ENCODE measurements around the gene FOXL1.

The FOXL1 gene

DNA sequence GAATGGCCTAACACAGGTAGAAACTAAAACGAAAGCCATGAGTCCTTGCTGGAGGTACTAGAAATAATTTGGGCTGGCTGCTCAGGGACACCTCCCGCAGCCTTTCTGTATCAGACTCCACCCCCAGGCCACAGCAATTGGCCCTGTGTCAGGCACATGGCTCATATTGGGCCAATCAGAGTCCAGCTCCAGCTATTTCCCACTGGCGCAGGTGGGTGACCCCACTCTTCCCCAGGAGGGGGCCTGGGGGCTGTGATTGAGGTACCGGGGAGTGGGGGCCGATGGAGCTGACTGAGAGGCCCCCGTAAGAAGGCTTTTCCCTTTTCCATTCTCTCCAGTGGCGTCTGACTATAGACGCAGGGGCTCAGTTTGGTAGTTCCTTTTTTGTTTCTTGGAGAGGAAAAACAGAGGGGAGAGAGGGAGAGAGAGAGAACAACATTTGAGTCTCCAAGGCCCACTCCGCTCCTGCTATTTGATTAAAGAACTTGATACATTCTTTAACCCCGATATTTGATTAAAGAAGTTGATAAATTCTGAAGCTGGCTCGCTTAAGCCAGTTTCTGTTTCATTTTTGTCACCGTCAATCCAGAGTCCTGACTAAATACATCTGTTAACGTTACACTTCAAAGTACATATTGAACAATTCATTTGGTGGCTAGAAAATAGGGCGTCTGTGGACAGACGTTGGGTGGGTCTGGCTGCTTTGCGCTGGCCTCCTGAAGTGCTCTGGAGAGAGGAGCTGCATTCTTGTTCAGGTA lies 26.3 kb downstream of the FOXL1 start:
- no peak for DNase-seq (ENCODE audit: low spot score)

DNA sequence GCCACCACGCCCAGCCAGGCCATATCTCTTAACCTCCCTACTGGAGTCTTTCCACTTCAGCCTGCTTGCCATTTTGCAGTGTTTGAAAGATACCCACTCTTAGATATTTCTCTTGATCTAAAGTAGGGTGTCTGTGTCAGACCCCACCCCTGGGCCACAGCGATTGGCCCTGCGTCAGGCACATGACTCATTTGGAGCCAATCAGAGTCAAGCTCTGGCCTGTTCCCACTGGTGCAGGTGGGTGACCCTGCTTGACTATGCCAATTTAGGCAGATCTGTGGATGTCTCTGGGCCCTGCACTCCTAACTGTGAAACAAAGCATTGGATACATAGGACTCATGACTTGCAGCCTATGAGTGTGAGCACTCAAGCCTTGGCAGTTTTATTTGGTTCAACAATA lies 27.6 kb downstream of the FOXL1 start:
- no peak for DNase-seq (ENCODE audit: low spot score)

DNA sequence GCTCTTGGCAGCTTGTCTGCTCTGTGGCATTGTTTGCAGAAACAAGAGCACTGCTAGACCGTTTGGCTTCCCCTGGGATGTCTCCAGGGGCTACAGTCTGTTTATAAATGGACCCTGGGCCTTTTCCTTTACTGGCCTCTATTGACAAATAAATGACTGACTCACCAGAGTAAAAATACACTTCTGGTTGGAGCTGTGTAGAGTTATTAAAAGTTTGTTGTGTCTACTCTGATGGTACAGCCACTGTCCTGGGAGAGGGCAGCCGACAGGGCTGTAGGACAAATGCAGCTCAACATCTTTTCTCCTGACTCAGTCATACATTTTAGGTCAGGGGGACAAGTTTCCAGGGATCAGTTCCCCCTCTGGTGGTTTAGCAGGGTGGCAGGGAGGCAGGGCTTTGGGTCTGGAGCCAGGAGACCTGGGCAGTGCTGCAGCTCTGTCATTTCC lies 30.0 kb downstream of the FOXL1 start:
- no peak for DNase-seq (ENCODE audit: low spot score)

DNA sequence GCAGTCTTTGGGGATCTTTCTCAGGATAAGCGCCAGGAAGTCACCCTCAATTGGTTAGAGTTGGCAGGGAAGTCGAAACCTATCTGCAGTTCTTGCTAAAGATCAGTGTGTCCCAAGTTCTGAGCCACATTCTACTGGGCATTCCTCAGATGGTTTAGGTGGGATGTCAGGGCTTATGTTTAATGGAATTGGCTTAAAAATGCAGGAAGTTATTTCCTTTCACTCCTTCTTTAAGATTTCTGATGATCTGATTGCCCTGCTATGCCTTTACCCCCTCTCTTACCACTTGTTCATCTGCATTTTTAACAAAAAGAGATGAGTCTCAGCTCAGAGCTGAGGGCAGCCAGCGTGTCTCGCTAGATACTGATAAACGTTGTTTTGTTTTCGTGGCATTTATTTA lies 30.8 kb downstream of the FOXL1 start:
- no peak for DNase-seq (ENCODE audit: low spot score)

DNA sequence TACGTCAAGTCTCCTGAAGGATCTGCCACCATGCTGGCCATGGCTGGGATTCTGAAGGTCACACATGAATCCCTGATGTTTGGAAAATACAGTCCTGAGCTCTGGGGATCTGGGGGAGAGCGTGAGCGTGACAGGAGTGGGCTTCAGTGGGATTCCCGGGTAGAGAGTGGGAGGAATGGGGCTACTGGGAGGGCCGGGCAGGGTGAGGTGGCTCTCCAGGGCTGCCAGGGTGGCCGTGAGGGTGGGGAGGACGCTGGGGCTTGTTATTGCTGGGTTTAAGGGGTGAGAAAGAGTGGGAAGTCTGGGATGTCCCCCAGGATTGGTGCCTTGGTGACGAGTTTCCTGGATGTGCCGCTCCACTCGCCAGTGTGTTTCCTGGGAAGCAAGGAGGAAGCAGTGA lies 31.3 kb downstream of the FOXL1 start:
- no peak for DNase-seq (ENCODE audit: low spot score)

DNA sequence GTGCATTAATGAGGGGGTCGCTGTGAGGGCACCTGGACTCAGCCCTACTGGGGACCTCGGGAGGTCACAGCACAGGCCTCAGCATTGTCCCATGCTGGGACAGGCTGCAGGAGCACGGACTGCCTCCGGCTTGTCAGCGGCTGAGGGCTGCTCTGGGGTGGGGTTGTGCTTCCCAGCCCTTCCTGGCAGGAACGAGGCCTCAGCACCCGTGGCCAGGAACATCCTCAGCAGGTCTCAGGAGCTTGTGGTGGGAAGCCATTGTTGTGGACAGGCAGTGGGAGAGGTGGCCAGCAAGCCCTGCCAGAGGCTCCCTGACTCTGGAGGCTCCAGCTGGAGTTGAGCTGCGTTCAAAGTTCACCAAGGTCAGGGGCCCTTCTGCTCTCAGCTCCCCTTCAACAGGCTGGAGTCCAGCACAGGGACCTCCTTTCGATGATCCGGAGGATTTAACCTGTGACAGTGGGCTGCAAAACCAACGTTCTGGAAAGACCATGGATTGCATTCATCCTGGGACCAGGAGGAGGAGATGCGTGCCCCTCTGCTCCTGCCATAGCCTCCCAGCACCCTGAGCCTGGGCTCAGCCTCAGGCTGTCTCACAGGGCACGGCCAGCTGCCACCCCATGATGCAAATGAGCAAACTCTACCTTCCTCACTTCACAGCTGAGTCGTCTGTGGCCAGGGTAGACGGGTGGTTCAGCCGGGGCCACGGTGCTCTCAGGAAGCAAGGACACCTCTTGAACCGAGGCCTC lies 32.6 kb downstream of the FOXL1 start:
- no peak for DNase-seq (ENCODE audit: low spot score)

DNA sequence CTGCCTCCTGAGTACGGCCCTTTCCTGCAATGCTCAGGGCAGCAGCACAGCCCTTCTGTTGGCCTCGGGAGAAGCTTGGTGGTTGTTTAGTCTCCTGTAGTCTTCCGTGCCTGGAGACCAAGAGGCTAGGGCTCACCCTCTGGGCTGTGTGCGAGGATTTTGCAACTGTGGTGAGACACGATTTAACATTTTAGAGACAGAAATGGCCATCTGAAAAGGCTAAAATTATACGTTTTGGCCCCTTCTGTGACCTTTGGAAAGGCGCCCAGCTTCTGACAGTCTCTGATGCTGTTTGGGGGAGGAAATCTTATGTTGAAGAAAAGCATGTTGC lies 33.1 kb downstream of the FOXL1 start:
- DNase-seq (ENCODE audit: low spot score), result no peak

DNA sequence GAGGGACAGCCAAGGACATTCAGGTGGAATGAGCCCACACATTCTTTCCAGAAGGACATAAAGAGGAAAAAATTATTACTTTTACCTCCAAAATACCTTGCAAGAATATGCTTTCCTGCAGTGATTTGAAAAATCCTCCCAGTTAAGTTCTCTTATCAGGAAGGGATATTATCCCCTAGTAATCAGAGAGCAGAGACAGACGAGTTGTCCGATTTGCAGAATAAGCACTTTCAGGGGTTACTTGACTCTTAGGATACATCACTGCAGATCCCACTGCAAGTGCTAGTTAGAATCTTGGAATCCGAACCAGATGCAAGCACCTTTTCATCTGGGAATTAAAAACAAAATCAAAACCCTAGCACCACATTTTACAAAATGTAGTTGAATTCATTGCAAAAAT lies 33.6 kb downstream of the FOXL1 start:
- no peak for DNase-seq (ENCODE audit: low spot score)

DNA sequence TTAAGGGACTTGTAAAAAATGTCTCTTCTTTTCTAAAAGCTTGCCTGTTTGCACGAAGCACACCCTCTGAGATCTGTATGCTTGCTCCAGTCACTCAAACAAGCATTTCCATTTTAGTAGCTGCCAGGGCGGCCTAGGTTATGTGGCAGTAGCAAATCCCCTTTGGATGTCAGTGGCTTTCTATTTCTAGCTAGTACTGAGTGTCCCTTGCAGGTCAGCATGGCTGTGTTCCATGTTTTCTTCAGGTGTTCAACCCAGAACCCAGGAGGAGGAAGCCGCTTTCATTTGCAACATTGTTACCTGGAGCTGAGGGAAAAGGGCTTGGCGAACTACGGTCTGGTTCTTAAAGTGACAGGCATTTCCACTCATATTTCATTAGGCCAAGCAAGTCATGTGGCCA lies 36.4 kb downstream of the FOXL1 start:
- DNase-seq (ENCODE audit: low spot score), result no peak

DNA sequence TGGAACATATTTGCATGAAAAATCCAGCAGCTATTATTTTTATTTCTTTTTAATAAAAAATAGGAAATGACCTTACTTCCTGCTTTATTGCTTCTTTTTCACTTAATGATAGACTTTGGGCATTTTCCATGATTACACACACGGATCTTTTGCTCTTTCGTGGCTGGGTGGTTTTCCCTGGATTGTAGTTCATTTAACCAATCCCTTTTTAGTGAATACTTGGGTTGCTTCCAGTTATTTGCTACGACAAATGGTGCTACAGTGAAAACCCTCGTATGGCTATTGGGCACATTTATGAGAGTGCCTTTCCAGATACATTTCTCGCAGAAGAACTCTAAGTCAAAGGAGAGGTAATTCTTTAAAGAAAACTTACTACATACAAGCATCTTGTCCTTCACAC lies 38.6 kb downstream of the FOXL1 start:
- no peak for DNase-seq (ENCODE audit: low spot score)

DNA sequence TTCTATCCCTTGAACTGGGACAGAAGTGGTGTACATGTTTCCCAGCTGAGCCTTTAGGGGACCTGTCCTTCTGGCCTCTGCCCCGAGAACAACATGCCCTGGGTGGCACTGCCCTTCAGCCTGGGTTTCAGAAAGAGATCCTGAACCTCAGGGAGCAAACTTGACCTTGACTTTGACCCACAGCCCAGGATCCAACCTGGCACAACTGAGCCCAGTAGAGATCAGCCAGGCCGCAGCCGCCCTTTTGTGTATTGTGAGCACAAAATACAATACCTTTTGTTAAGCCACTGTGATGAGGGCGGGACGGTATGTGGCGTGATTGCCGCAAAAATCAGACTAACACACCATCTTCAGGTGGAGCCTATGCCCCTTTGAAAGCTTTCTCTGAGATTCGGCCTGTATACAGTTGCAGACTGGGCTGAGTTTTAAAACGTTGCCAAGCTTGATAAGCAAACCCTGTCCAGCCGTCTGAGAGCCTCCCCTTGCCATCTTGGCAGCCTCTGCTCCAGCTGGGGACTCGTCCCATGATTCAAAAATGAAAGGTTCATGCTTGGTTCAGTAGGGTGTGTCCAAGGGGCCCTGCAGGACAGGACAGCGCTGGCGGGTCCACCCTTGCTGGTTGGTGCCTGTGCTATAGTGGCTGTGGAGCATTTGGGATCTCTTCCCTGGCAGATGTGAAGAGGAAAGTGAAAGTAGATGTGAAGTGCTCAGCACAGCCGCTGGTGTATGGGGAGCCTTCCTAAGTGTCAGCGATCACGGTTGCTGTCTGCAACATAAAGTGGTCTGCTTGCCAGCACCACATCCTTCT lies 40.3 kb downstream of the FOXL1 start:
- DNase-seq (ENCODE audit: low spot score), result no peak

DNA sequence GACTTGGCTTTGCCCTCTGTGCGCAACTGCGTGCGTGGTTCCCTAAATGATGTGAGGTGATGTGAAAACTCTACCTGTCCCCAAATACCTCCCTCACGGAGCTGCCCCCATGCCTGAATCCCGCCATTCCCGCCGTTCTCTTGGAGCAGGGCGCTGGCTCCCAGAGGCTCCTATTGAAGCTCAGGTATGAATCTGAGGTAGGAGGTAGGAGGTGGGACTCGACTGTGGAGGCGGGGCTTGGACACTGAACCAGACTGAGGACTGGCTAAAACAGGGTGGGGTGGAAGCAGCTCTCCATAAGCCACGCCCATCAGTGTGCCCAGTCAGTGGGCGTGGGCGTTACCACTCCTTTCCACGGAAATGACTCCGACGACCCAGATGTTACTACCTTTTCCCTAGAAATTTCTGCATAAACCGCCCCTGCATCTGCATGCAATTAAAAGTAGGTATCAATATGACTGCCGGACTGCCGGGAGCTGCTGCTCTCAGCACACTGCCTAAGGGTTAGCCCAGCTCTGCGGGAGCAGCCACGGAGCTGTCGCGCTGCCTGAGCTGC lies 41.0 kb downstream of the FOXL1 start:
- no peak for DNase-seq (ENCODE audit: low spot score)

DNA sequence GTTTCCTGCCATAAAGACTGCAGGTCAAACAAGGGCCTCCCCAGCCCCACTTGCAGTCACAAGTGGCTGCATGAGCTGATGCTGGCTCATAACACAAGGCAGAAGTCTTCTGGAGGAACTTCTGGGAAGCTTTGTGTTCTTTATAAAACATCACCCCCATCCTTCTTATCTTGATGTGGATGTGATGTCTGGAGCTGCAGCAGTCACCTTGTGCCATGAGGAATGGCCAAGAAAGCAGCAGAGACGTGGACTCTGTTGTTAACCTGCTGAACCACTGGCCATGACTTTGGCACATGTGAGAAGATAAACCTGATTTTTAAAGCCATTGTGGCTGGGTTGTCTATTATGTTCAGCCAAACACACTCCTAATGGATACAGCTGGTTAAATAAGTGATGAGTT lies 41.8 kb downstream of the FOXL1 start:
- no peak for DNase-seq (ENCODE audit: low spot score)

DNA sequence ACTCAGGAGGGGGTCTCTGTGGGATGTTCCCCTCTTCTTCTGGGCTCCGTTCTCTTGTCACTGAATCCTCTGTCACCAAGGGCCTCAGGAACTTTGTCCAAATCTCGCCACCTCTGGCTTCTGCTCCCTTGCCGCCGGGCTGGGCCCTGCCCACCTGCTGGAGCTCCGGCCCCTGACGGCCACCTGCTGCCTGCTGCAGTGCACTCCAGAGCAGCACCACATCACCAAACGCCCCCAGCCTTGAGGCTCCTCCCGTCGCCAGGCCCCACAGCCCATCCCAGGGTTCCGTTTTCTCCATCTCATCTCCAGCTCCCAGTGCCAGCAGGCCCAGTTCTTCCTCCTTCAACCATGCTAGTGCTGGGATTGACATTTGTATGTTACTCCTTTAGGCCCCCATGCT lies 43.6 kb downstream of the FOXL1 start:
- DNase-seq (ENCODE audit: low spot score), result no peak

DNA sequence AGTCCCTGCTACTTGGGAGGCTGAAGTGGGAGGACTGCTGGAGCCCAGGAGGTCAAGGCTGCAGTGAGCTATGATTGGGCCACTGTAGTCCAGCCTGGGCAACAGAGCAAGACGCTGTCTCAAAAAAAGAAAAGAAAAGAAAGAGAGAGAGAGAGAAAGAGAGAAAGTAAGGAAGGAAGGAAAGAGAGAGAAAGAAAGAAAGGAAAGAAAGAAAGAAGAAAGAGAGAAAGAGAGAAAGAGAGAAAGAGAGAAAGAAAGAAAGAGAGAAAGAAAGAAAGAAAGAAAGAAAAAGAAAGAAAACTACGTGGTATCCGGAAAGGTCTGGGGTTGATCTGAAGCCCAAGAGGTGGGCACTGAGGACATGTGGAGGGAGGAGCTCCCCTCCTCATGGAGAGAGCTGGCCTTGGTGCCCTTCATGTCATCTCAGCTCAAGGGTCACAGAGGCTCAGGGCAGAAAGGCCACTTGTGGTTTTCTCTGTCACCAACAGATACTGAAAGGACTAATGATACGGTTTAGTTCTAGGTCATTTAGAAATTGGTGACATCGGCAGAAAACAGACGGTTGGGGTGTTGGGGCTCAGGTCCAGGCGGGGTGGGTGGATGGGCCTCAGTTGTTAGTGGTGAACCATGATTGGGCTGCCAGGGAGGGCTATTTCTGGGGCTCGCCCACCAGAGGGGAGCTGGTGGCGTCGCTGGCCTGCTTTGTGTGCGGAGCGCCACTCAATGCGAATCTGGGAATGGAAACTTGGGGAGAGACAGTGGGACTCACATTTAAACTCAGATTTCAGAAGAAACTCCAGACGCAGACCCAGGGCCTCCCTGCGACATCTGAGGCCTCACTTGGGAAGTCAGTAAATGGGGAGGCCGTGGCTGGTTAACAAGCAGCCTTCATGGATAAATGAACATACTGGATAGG lies 44.6 kb downstream of the FOXL1 start:
- DNase-seq (ENCODE audit: low spot score), result no peak

DNA sequence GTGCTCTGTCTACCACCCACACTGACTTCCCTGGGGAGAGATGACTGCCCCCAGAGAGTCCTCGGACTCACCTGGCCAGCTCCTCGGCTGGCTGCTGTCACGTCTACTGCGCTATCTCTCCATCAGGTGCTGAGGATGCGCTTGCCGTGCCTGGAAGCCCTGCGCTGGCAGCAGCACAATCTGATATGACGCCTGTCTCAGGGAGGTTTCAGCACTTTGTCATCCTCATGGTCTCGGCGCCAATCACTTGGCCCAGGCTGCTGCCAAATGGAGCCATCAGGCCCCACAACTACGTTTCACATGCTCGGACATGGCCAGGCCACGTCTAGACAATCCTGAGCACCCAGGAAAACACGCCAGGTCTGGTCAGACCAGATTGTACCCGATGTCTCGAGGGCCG lies 46.7 kb downstream of the FOXL1 start:
- DNase-seq (ENCODE audit: low spot score), result peak; percentile 10

DNA sequence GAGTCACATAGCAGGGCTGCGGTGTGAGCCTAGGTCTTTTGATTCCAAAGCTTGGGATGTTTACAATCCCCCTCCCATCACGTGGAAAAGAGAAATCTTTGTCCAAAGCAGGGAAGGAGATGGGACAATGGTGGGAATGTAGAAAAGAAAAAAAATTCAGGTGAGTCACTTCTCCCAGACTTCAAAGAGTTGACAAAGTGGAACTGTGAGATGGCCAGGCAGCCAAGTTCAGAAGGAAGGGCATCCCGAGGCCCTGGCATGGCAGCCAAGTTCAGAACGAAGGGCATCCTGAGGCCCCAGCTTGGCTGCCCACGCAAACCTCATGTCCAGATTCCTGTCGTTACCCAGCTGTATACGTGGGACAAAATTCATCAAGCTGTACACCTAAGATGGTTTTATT lies 47.5 kb downstream of the FOXL1 start:
- no peak for DNase-seq (ENCODE audit: low spot score)

DNA sequence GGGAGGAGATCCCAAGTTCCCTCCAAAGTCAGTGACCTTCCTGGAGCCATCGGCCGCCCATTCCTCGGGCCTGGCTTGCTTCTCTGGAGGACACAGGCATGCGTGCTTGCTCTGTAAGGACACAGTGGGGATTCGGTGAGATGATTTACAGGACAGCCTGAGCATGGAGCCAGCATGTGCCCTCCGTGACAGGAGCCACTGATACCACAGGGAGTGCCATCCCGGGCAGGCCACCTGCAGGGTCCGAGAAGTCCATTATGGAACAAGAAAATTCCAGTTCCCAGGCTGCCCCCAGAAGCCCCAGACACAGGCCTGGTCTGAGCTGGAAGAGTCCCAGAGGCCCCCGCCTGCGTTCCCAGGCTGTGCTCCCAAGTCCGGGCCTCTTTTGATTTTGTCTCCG lies 47.9 kb downstream of the FOXL1 start:
- no peak for DNase-seq (ENCODE audit: low spot score)

DNA sequence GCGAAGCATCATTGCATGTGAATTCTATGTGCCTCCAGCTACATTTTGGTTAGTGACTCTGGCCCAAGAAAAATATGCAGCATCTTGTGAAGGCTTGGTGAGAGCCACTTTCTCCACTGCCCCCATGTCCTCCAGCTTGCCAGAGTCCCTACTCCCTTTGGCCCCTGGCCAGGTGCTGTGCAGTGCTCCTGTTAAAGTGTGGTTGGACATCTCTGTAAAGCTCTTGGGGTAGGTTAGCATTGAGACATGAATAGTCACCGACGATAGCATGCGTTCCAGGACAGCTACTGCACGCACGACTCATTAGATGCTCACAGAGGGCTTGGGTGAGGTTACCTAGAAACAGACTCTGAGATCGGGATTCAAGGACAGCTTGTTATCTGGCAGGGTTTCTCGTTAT lies 48.6 kb downstream of the FOXL1 start:
- no peak for DNase-seq (ENCODE audit: low spot score)

DNA sequence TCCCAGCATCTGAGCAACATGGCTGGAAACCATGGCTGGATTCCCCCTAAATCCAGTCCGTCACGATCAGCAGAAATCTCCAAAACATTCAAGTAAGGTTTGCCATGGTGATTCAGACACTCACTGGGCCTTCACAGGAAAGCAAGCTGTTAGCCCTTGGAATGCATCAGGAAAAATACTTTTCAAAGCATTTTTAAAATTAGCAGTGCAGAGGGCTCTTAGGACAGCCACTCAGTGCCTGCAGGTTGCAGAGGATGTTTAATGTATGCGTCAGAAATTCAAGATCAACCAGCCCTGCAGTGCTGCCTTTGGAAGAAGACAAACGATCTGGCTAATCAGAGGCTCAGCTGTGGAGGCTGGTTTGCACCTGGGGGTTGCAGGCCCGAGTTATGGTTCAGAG lies 50.3 kb downstream of the FOXL1 start:
- no peak for DNase-seq (ENCODE audit: low spot score)

DNA sequence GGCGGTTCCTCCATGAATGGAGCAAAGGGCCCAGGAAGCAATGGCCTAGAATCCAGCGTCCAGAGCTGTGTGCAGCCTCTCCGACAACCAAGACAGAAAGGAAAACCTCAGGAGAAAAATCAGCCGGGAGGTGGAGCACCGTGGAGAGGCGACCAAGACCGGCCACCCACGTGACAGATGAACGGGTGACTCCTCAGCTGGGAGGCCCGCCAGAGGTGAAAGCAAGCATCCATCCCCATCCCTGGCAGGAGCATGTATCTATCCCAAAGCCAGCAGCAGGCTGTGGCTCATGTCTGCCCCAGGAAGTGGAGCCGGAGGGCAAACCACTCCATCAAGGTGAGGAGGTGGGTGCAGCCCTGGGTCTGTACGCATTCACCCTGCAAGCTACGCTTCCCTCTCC lies 52.1 kb downstream of the FOXL1 start:
- no peak for DNase-seq (ENCODE audit: low spot score)
